Esophagus (tissue), 2 donors: ENCODE results near the gene WBP2. TPM values are rescaled to one million over a fixed set of nuclear protein-coding genes. Genes with fewer than 3 reads are reported as not detected.
A peak's percentile ranks its signal among the peaks of the same experiment; 100 is the strongest.

Experiments
- H3K27ac ChIP-seq, 2 donors: one replicate each; pipeline ENCODE4 v1.5.1; 2013; ENCODE audit warnings: low read depth in 2 of 2, mild to moderate bottlenecking in 2 of 2, inconsistent platforms in 1 of 2, low read length in 1 of 2, moderate library complexity in 1 of 2
- H3K27me3 ChIP-seq, 2 donors: one replicate each; pipeline ENCODE4 v1.6.1; 2013; ENCODE audit warnings: low read length in 2 of 2, control low read depth in 1 of 2, mild to moderate bottlenecking in 1 of 2; ENCODE audit not compliant: insufficient read depth in 2 of 2, control insufficient read depth in 1 of 2
- H3K36me3 ChIP-seq, 2 donors: one replicate each; pipeline ENCODE4 v1.6.1; 2013; ENCODE audit warnings: low read length in 1 of 2; ENCODE audit not compliant: control insufficient read depth in 2 of 2, insufficient read depth in 2 of 2
- H3K4me1 ChIP-seq, 2 donors: one replicate each; pipeline ENCODE4 v1.6.1; 2013; ENCODE audit warnings: low read length in 1 of 2; ENCODE audit not compliant: control insufficient read depth in 2 of 2, insufficient read depth in 2 of 2
- H3K4me3 ChIP-seq, 2 donors: one replicate each; pipeline ENCODE4 v1.5.1; 2013; ENCODE audit warnings: low read length in 2 of 2, mild to moderate bottlenecking in 2 of 2, low read depth in 1 of 2, moderate library complexity in 1 of 2
- H3K9me3 ChIP-seq, 2 donors: one replicate each; pipeline ENCODE4 v1.6.1; 2013; ENCODE audit warnings: mild to moderate bottlenecking in 2 of 2, low read depth in 1 of 2, low read length in 1 of 2, moderate library complexity in 1 of 2; ENCODE audit not compliant: control insufficient read depth in 2 of 2, insufficient read depth in 1 of 2
- WGBS, 2 donors: extraction: QIAGEN DNeasy Blood & Tissue Kit; methylation state at CpG; one replicate each; pipeline ENCODE4 v1.1.7; 2013; 5-methylcytosine and 5-hydroxymethylcytosine counted together
- polyA plus RNA-seq, 2 donors: library from polyadenylated mRNA; stranded (reverse); fragments of 200-250 nt; gene quantifications; one replicate each; pipeline ENCODE4 v1.2.3, GENCODE V29; 2013
- donor health status: healthy with polysubstance abuse.
- donor health status: Bipolar disorder and iron deficiency.

Gene WBP2
- 10 to 100 TPM; 65.1 to 65.9 TPM for polyA plus RNA-seq

- peaks cover 8 to 10% of the 10 kb centered on the region in 2 donors for H3K36me3 ChIP-seq
- WGBS, 2 donors, result 0% methylated on average over 58 of the region's 58 CpGs
- H3K27ac ChIP-seq, result peak within 1 kb of the TSS; percentile 95 to 98
- peaks cover 0 to 8% of the 10 kb centered on the region in 2 donors for H3K4me1 ChIP-seq
- H3K27me3 ChIP-seq, result no peaks in the 10 kb centered on the region
- no peaks in the 10 kb centered on the region for H3K9me3 ChIP-seq
- H3K4me3 ChIP-seq, result peak within 1 kb of the TSS; percentile 82 to 95
Observed at GRCh38 chr17:75855310-75856061, at the start of gene WBP2. Gene WBP2 (minus strand): TSS chr17:75855335. CDS start chr17:75855297, 38 bp downstream.

GRCh38 chr17:75902406-75902805, 47.3 kb upstream of the WBP2 start:
- 92 to 94% methylated on average over 6 of the region's 6 CpGs for WGBS, 2 donors
- no peaks in the 10 kb centered on the region for H3K27me3 ChIP-seq
- no peak overlapping the region for H3K4me3 ChIP-seq
- peaks cover 2 to 6% of the 10 kb centered on the region in 2 donors for H3K4me1 ChIP-seq
- peaks cover 10 to 39% of the 10 kb centered on the region in 2 donors for H3K36me3 ChIP-seq
- no peaks in the 10 kb centered on the region for H3K9me3 ChIP-seq
- no peak overlapping the region for H3K27ac ChIP-seq

GRCh38 chr17:75901727-75902126, 46.6 kb upstream of the WBP2 start:
- no peaks in the 10 kb centered on the region for H3K9me3 ChIP-seq
- no peak overlapping the region for H3K27ac ChIP-seq
- H3K27me3 ChIP-seq, result no peaks in the 10 kb centered on the region
- WGBS, 2 donors, result 87 to 92% methylated on average over 18 of the region's 18 CpGs
- peaks cover 10 to 39% of the 10 kb centered on the region in 2 donors for H3K36me3 ChIP-seq
- no peak overlapping the region for H3K4me3 ChIP-seq
- H3K4me1 ChIP-seq, result peaks cover 4 to 5% of the 10 kb centered on the region in 2 donors

GRCh38 chr17:75900691-75901533, 45.8 kb upstream of the WBP2 start:
- Histone ChIP-seq H3K4me3 (no peak overlapping the region), H3K36me3 (peaks cover 10 to 39% of the 10 kb centered on the region in 2 donors), H3K27me3 (no peaks in the 10 kb centered on the region), H3K4me1 (peaks cover 4 to 5% of the 10 kb centered on the region in 2 donors), H3K9me3 (no peaks in the 10 kb centered on the region), H3K27ac (no peak overlapping the region)
- WGBS, 2 donors, result 78 to 79% methylated on average over 13 of the region's 13 CpGs

- Histone ChIP-seq H3K9me3 (no peaks in the 10 kb centered on the region), H3K4me3 (no peak overlapping the region), H3K27ac (no peak overlapping the region), H3K36me3 (peaks cover 10 to 39% of the 10 kb centered on the region in 2 donors), H3K27me3 (no peaks in the 10 kb centered on the region), H3K4me1 (peaks cover 7 to 11% of the 10 kb centered on the region in 2 donors)
- WGBS, 2 donors, result 89 to 90% methylated on average over 23 of the region's 23 CpGs
Observed at GRCh38 chr17:75899767-75900468, 44.8 kb upstream of the WBP2 start.

- Histone ChIP-seq H3K36me3 (peaks cover 10 to 39% of the 10 kb centered on the region in 2 donors), H3K4me3 (no peak overlapping the region), H3K27ac (no peak overlapping the region), H3K9me3 (no peaks in the 10 kb centered on the region), H3K4me1 (peaks cover 7 to 14% of the 10 kb centered on the region in 2 donors), H3K27me3 (no peaks in the 10 kb centered on the region)
- WGBS, 2 donors, result 81 to 87% methylated on average over 13 of the region's 13 CpGs
Observed at GRCh38 chr17:75899353-75899752, 44.2 kb upstream of the WBP2 start.

- Histone ChIP-seq H3K4me3 (no peak overlapping the region), H3K9me3 (no peaks in the 10 kb centered on the region), H3K27me3 (no peaks in the 10 kb centered on the region), H3K36me3 (peaks cover 10 to 39% of the 10 kb centered on the region in 2 donors), H3K4me1 (peaks cover 3 to 18% of the 10 kb centered on the region in 2 donors), H3K27ac (no peak overlapping the region)
- 95% methylated on average over 16 of the region's 16 CpGs for WGBS, 2 donors
Observed at GRCh38 chr17:75898791-75899190, 43.7 kb upstream of the WBP2 start.

GRCh38 chr17:75898065-75898464, 42.9 kb upstream of the WBP2 start:
- no peaks in the 10 kb centered on the region for H3K27me3 ChIP-seq
- no peaks in the 10 kb centered on the region for H3K9me3 ChIP-seq
- peaks cover 10 to 39% of the 10 kb centered on the region in 2 donors for H3K36me3 ChIP-seq
- no peak overlapping the region for H3K27ac ChIP-seq
- H3K4me1 ChIP-seq, result peaks cover 3 to 18% of the 10 kb centered on the region in 2 donors
- 74% methylated on average over 8 of the region's 8 CpGs for WGBS, 2 donors
- no peak overlapping the region for H3K4me3 ChIP-seq
